Measurements from ENCODE around the gene SCNN1B. TPM values are rescaled to one million over a fixed set of nuclear protein-coding genes. Genes with fewer than 3 reads are reported as not detected.

Gene SCNN1B
- total RNA-seq, 1 donor, result not detected

Other genes starting within 250 kb of the SCNN1B start
- 2.5 TPM for gene USP31, start 152.8 kb upstream of the SCNN1B start, total RNA-seq
- not detected for gene SCNN1G, start 119.6 kb upstream of the SCNN1B start, total RNA-seq
- 8.0 TPM for gene COG7, start 150.9 kb downstream of the SCNN1B start, total RNA-seq
- 103 TPM for gene GGA2, start 208.2 kb downstream of the SCNN1B start, total RNA-seq

Data from mononuclear cell (primary cell).